Astrocyte of the cerebellum (primary cell): ENCODE measurements around the gene BTBD2.

ENCODE experiments used
- DNase-seq: peaks from one replicate; pipeline ENCODE4 v3.0.0-alpha.2; 2011; ENCODE audit warnings: low read depth
- H3K4me3 ChIP-seq: 2 replicates; pipeline ENCODE4 v1.5.1; 2011; ENCODE audit warnings: mild to moderate bottlenecking, low read depth, low read length, moderate library complexity
- in situ Hi-C: cut with HindIII; loops from 2 replicates; pipeline ENCODE4 v1.10.0; 2017; ENCODE audit warnings: low sequenced_read_pairs
- TF ChIP-seq, protein P1 (sequence below): IDR thresholded peaks from 2 replicates; pipeline ENCODE4 v1.5.1; 2012; ENCODE audit warnings: low read length, low read depth, moderate library complexity, mild to moderate bottlenecking; ENCODE audit errors: missing control alignments

BTBD2 gene

DNA sequence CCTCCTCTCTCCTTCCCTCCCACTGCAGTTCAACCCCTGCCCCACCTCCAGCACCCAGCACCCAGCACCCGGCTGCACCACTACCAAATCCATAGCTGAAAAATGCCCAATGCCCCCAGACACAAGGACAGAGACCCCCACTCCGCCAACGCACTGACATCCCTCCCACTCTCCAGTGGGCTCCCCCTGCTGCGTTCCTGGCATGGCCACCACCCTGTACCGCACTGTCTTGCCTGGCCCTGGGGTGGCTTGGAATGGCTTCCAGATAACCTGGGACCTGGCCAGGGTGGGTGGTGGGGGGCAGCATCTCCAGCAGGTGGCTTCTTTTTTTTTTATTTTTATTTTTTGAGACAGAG lies 41.3 kb upstream of the BTBD2 start:
- in situ Hi-C loops = no loop called here
- H3K4me3 ChIP-seq = no peak overlapping the region
- no peak for DNase-seq
- TF ChIP-seq, protein P1, sequence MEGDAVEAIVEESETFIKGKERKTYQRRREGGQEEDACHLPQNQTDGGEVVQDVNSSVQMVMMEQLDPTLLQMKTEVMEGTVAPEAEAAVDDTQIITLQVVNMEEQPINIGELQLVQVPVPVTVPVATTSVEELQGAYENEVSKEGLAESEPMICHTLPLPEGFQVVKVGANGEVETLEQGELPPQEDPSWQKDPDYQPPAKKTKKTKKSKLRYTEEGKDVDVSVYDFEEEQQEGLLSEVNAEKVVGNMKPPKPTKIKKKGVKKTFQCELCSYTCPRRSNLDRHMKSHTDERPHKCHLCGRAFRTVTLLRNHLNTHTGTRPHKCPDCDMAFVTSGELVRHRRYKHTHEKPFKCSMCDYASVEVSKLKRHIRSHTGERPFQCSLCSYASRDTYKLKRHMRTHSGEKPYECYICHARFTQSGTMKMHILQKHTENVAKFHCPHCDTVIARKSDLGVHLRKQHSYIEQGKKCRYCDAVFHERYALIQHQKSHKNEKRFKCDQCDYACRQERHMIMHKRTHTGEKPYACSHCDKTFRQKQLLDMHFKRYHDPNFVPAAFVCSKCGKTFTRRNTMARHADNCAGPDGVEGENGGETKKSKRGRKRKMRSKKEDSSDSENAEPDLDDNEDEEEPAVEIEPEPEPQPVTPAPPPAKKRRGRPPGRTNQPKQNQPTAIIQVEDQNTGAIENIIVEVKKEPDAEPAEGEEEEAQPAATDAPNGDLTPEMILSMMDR = no peak

DNA sequence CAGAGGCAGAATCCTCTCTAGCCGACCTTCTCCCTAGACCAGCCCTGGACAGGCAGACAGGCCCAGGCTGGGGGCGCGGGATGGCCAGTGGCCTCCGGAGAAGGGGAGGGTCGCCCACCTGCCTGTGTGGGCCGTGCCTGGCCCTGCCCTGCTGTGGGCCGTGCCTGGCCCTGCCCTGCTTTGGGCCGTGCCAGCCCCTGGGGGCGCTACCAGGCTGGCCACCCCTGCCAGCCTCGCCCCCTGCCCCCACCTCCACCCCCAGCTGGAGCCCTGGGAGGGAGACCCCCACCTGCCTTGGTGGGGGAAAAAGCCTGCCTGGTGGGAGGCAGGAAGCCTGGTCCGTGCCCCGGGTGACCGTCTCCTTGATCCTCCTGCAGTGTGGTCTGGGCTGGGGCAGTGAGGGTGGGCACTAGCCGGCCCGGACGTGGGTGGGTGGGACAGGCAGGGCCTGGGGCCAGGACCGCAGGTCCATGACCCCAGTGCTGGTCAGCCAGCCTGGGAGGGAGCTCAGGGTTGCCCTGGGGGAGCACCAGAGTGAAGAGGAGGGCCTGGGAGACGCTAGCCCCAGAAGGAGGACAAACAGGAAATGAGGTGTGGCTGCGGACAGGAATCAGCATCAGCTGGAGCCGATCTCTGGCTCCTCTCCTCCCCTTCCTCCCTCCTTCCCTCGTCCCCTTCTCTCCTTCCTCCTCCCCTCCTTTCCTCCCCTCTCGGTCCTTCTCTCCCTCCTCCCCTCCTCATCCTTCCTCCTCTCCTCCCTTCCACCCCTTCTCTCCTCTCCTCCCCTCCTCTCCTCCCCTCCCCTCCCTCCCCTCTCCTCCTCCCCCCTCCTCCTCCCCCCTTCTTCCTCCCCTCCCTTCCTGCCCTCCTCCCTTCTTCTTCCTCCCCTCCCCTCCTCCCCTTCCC lies 40.7 kb upstream of the BTBD2 start:
- no peak for DNase-seq
- TF ChIP-seq, protein P1 = no peak
- in situ Hi-C loops = no loop called here
- no peak overlapping the region for H3K4me3 ChIP-seq

DNA sequence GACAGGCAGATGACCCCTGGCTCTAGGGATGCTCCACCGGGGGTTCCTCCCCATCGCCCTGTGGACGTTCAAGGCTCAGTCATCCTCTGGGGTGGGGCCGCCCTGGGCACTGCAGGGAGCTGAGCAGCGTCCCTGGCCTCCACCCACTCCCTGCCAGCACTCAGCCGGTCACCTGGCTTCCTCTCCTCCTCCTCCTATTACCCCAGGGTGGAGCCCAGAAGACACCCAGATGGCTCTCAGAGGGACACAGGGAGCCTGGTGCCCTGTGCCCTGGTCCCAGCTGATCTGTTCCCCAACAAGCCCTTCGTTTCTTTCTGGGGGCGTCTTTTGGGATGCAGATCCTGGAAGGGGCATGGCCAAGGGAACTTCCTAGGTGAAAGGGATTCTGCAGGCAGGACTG lies 39.2 kb upstream of the BTBD2 start:
- TF ChIP-seq, protein P1 = no peak
- no peak for DNase-seq
- H3K4me3 ChIP-seq = no peak overlapping the region
- in situ Hi-C loops = no loop called here

DNA sequence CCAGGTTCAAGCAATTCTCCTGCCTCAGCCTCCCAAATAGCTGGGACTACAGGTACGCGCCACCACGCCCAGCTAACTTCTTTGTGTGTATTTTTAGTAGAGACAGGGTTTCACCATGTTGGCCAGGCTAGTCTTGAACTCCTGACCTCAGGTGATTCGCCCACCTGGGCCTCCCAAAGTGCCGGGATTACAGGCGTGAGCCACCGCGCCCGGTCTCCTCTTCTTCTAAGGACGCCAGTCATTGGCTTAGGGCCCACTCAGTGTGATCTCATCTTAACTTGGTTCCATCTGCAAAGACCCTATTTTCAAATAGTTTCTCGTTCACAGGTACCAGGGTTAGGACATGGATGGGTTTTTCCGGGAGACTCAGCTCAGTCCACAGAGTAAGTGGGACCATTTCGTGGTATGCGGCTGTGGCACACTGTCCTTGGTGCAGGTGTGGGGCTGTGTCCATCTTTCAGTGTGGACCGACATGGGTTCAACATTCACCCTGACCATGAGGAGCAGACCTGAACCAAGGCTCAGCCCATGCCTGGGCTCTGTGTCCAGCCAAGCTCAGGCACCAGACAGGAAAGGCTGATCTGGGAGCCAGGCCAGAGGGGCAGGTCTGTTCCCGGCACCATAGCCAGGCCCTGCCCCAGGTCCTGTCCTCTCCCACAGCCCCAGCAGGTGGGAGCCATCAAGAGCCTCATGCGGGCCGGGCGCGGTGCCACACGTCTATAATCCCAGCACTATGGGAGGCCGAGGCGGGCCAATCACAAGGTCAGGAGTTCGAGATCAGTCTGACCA lies 38.3 kb upstream of the BTBD2 start:
- TF ChIP-seq, protein P1 = no peak
- in situ Hi-C loops = no loop called here
- H3K4me3 ChIP-seq = no peak overlapping the region
- no peak for DNase-seq

DNA sequence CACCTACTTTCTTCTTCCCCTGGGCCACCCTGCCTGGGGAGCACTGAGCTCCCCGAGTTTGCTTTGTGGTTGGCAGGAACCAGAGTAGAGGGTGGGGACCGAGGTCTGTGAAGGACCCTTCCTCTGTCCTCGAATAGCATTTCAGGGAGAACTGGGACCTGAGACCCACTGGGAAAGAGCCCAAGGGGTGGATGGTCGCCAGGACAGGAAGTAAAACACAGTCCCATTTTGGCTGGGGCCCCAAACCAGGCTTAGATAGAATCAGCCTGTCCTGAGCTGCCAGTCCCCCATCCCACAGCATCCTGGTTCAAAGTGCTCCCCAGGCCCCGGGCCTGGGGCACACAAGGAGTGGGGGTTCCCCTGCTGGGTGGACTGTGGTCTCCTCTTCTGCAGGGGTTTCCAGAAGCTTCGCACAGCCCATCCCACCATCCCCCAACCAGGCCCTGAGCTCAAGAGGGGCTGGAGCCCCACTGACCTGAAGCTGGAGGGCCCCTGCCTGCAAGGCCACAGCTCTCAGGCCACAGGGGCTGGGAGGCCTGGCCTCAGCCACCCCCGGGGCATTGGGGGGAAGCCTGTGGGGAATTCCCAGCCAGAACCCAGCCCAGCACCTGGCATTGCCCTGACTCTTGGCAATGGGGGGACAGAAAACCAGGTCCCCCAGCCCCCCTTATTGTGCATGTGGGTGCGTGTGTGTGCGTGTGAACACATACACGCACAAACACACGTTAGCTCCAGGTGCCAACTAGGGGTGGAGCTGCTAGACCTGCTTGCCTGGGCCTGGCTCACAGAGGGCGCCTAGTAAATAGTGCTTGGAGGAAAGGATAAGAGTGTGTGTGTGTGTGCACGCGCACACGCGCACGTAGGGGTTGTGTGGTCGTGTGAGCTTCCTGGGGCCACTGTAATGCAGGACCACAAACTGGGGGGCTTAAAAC lies 36.5 kb upstream of the BTBD2 start:
- TF ChIP-seq, protein P1 = no peak

More for the DNA sequence above, 36.5 kb upstream of the BTBD2 start:
- no peak for DNase-seq
- in situ Hi-C loops = no loop called here
- no peak overlapping the region for H3K4me3 ChIP-seq
